ENCODE results near the gene TADA2B.

The TADA2B gene, protein sequence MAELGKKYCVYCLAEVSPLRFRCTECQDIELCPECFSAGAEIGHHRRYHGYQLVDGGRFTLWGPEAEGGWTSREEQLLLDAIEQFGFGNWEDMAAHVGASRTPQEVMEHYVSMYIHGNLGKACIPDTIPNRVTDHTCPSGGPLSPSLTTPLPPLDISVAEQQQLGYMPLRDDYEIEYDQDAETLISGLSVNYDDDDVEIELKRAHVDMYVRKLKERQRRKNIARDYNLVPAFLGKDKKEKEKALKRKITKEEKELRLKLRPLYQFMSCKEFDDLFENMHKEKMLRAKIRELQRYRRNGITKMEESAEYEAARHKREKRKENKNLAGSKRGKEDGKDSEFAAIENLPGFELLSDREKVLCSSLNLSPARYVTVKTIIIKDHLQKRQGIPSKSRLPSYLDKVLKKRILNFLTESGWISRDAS
- total RNA-seq: 60.7 to 86.6 (median 70.3) reads per million in 3 donors

DNA sequence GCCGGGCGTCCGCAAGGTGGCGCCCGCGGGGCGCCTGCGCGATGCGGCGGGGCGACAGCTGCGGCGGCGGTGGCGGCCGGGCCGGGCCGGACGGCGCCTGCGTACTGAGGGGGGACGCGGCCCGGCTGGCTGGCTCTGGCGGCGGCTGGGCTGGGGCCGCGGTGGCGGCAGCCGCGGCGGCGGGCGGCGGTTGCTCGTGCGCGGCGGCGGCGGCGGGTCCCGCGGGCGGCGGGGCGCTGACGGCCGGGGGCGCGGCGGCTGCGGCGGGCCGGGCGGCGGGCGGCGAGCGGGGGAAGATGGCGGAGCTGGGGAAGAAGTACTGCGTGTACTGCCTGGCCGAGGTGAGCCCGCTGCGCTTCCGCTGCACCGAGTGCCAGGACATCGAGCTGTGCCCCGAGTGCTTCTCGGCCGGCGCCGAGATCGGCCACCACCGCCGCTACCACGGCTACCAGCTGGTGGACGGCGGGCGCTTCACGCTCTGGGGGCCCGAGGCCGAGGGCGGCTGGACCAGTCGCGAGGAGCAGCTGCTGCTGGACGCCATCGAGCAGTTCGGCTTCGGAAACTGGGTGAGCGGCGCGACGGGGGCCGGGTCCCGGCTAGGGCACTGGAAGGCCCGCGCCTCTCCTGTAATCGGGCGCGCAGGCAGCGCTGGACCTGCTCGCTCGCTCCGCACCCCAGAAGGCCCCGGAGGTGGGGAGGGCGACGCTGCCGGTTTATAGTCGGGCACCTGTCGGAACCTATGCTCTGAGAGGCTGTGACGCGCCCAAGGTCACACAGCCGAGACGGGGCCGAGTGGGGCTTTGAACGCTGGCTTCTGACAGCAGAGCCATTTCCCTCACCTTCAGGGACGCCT lies at the start of gene TADA2B:
Gene TADA2B (plus strand): TSS at position 89 of the 853 bp plus-strand sequence. CDS start 208 bp downstream, at position 297.
- Histone ChIP-seq H3K27me3 (replicated peaks; ENCODE audit: control insufficient read depth, insufficient read depth, low read length, poor library complexity, severe bottlenecking) (no peaks in the 10 kb centered on the region), H3K27ac (ENCODE audit: insufficient read depth, low read length, poor library complexity, severe bottlenecking) (peak within 1 kb of the TSS; percentile 67), H3K36me3 (ENCODE audit: control insufficient read depth, insufficient read depth, low read length) (peaks cover 6% of the 10 kb centered on the region), H3K4me3 (ENCODE audit: insufficient read depth, low read depth, low read length, poor library complexity, severe bottlenecking) (peak within 1 kb of the TSS; percentile 90), H3K9me3 (ENCODE audit: control insufficient read depth, low read length) (no peaks in the 10 kb centered on the region), H3K4me1 (ENCODE audit: control insufficient read depth, insufficient read depth, low read length, poor library complexity, severe bottlenecking) (peaks cover 40% of the 10 kb centered on the region)
- DNase-seq: peak; percentile 31 to 39 (median 32)

DNA sequence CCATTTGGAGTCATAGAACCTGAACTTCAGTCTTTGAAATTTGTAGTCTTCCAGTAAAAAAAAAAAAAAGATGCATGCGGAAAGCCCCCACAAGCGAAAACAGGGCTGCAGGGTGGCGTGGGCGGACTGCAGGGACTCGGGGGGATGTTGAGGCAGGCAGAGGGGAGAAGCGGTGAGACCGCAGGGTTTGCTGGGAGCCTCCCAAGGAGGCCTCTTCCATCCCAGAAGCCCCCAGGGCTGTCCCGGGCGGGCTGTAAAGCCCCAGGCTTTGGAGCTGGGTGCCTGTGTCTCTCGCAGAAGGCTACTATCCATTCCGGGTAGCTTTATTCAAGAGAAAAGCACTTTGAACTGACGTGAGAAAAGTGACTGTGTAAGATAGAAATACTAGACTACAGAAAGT lies 46.7 kb upstream of the TADA2B start:
- Histone ChIP-seq H3K27ac (ENCODE audit: insufficient read depth, low read length, poor library complexity, severe bottlenecking) (no peak overlapping the region), H3K27me3 (replicated peaks; ENCODE audit: control insufficient read depth, insufficient read depth, low read length, poor library complexity, severe bottlenecking) (no peaks in the 10 kb centered on the region), H3K36me3 (ENCODE audit: control insufficient read depth, insufficient read depth, low read length) (peaks cover 44% of the 10 kb centered on the region), H3K4me3 (ENCODE audit: insufficient read depth, low read depth, low read length, poor library complexity, severe bottlenecking) (no peak overlapping the region), H3K4me1 (ENCODE audit: control insufficient read depth, insufficient read depth, low read length, poor library complexity, severe bottlenecking) (peaks cover 21% of the 10 kb centered on the region), H3K9me3 (ENCODE audit: control insufficient read depth, low read length) (no peaks in the 10 kb centered on the region)
- no peak for DNase-seq

DNA sequence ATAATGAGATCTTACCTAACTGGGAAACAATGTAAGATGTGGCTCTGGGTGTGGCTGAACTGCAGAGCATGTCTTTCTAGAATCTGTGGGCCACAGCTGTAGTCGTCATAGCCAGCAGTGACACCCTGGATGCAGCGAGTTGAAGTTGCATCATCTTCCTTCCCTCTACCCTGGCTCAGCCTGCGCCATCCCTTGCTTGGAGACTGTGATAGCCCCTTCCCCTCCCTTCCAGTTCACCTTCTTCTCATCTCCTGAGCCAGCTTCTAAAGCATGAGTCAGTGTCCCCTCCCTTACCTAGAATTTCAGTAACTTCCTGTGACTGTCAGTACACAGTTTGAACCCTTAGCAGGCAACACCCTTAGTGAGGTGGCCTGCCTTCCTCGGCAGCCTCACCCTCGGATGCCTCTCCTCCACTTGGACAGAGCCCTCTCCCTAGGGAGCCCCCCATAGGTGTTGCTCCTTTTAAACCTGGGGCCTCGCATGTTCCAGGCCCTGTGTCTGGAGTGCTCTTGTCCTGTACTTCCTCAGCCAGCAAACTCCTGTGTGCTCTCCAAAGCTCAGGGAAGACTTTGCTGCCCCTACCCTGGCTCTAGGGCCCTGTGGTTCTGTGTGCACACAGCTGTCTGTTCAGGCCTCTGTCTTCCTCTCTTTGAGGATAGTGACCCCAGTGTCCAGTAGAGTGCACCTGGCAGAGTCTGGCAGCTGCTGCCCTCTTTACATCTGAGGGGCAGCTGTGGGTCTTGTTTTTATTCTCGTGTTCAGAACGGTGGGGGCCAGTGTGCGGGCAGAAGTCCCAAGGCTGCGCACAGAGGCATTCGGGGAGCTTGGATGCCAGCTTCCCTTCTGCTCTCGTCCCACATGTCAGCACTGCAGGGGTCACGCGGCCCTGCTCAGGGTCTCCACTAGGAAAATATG lies 43.7 kb upstream of the TADA2B start:
- H3K4me3 ChIP-seq (ENCODE audit: insufficient read depth, low read depth, low read length, poor library complexity, severe bottlenecking): no peak overlapping the region
- peak overlapping the region; percentile 8 for H3K27ac ChIP-seq (ENCODE audit: insufficient read depth, low read length, poor library complexity, severe bottlenecking)
- H3K27me3 ChIP-seq (replicated peaks; ENCODE audit: control insufficient read depth, insufficient read depth, low read length, poor library complexity, severe bottlenecking): no peaks in the 10 kb centered on the region
- peaks cover 10% of the 10 kb centered on the region for H3K4me1 ChIP-seq (ENCODE audit: control insufficient read depth, insufficient read depth, low read length, poor library complexity, severe bottlenecking)
- peaks cover 50% of the 10 kb centered on the region for H3K36me3 ChIP-seq (ENCODE audit: control insufficient read depth, insufficient read depth, low read length)
- no peak for DNase-seq
- no peaks in the 10 kb centered on the region for H3K9me3 ChIP-seq (ENCODE audit: control insufficient read depth, low read length)

DNA sequence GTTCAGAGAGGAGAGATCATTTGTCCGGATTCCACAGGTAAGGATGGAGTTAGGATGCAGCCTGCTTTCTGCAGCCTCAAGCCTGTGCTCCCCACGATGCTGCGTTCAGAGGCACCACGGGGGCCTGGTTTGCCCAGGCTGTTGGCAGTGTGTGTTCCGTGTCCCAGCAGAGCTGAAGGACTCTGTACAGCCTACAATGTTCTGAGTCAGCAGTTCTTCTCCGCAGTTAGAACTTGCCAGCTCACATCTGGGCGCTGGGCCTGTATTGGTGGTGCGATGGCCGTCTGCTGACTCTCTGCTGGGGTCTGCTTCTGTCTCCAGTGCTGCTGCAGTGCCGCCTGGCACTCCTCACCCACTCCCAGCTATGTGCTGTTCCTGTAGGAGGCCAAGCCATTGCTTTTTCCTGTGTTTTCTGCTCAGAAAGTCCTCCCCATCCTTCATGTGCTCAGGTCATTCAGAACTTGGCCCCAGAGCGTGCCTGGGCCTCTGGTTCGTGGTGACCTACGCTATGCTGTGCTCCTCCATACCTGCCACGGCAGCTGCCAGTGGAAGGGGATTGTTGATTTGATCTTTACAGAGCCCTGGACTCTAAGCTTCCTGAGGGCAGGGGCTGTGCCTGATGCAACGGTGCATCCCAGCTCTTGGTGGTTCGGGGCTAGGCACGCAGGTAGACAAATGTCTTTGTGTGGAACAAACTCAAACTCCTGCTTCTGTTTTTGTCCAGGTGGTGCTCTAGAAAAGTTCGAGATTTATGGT lies 42.6 kb upstream of the TADA2B start:
- H3K36me3 ChIP-seq (ENCODE audit: control insufficient read depth, insufficient read depth, low read length): peaks cover 43% of the 10 kb centered on the region
- H3K27ac ChIP-seq (ENCODE audit: insufficient read depth, low read length, poor library complexity, severe bottlenecking): no peak overlapping the region

DNA sequence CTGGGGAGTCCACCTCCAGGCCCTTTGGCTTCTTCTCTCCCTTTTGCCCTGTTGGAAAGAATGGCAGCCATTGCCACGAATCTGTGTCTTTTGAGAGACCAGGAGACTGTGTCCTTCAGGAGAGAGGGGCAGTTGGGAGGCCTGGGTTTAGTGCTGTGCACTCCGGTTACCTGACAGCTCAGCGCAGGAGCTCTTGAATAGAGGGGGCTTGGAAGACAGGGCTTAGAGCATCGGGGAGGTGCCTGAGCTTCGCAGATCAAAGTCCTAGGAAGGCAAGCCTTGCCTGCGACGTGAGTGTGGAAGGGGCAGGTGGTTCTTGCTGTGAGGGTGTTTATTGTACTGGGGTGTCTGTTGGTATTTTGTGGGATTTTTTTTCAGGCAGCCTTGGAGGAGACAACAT lies 41.9 kb upstream of the TADA2B start:
- DNase-seq: no peak
- no peaks in the 10 kb centered on the region for H3K27me3 ChIP-seq (replicated peaks; ENCODE audit: control insufficient read depth, insufficient read depth, low read length, poor library complexity, severe bottlenecking)
- H3K9me3 ChIP-seq (ENCODE audit: control insufficient read depth, low read length): no peaks in the 10 kb centered on the region
- H3K36me3 ChIP-seq (ENCODE audit: control insufficient read depth, insufficient read depth, low read length): peaks cover 40% of the 10 kb centered on the region
- peaks cover 10% of the 10 kb centered on the region for H3K4me1 ChIP-seq (ENCODE audit: control insufficient read depth, insufficient read depth, low read length, poor library complexity, severe bottlenecking)
- H3K4me3 ChIP-seq (ENCODE audit: insufficient read depth, low read depth, low read length, poor library complexity, severe bottlenecking): no peak overlapping the region
- H3K27ac ChIP-seq (ENCODE audit: insufficient read depth, low read length, poor library complexity, severe bottlenecking): no peak overlapping the region

More for the DNA sequence above, 42.6 kb upstream of the TADA2B start:
- DNase-seq: no peak
- Histone ChIP-seq H3K4me1 (ENCODE audit: control insufficient read depth, insufficient read depth, low read length, poor library complexity, severe bottlenecking) (peaks cover 10% of the 10 kb centered on the region), H3K27me3 (replicated peaks; ENCODE audit: control insufficient read depth, insufficient read depth, low read length, poor library complexity, severe bottlenecking) (no peaks in the 10 kb centered on the region), H3K4me3 (ENCODE audit: insufficient read depth, low read depth, low read length, poor library complexity, severe bottlenecking) (no peak overlapping the region), H3K9me3 (ENCODE audit: control insufficient read depth, low read length) (no peaks in the 10 kb centered on the region)

DNA sequence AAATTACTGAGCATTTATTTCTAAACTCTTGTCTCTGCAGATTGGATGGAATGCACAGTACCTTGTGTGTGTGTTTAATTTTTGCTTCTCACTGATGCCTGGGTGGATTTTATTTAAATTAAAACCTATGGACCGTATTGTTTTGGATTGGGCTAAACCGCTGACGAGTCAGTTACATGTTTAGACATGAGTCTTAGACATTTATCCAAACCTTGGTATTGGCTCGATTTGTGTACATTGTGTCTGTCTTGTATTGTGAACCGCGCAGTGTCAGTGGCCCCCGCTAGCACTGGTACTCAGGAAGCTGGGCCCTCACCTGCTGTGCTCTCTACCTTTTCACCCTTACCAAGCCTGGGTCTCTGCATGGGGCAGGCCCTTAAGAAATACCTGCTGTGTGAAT lies 40.8 kb upstream of the TADA2B start:
- DNase-seq: no peak
- Histone ChIP-seq H3K27ac (ENCODE audit: insufficient read depth, low read length, poor library complexity, severe bottlenecking) (no peak overlapping the region), H3K4me1 (ENCODE audit: control insufficient read depth, insufficient read depth, low read length, poor library complexity, severe bottlenecking) (peaks cover 10% of the 10 kb centered on the region)

DNA sequence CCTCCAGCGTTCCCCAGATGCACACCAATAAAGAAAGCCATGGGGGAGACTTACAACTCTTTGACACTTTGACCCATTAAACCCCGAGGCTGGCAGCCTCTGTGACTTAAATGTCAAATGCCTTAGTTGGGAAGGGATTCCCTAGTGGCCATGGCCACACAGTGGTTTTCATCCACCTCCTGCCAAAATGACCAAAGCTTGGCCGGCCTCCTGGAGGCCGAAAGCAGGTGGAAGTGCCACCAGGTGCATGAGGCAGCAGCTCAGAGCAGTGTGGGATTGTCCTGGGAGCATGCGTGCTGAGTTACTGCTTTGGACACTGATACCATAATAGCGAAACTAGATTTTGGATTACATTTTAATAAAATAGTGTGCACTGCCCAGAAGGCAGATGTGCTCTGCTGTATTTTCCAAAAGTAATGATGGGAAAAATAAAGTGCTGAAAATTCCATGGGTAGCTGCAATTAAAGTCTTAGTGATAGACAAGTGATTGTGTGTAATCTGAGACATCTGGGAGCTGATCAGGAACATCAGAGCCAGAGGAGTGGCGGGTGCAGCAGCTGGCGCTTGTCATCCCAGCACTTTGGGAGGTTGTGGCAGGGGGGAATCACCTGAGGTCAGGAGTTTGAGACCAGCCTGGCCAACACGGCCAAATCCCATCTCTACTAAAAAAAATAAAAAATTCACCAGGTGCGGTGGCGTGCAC lies 39.8 kb upstream of the TADA2B start:
- Histone ChIP-seq H3K4me3 (ENCODE audit: insufficient read depth, low read depth, low read length, poor library complexity, severe bottlenecking) (no peak overlapping the region), H3K36me3 (ENCODE audit: control insufficient read depth, insufficient read depth, low read length) (peaks cover 47% of the 10 kb centered on the region), H3K27me3 (replicated peaks; ENCODE audit: control insufficient read depth, insufficient read depth, low read length, poor library complexity, severe bottlenecking) (no peaks in the 10 kb centered on the region), H3K4me1 (ENCODE audit: control insufficient read depth, insufficient read depth, low read length, poor library complexity, severe bottlenecking) (peaks cover 10% of the 10 kb centered on the region), H3K9me3 (ENCODE audit: control insufficient read depth, low read length) (no peaks in the 10 kb centered on the region), H3K27ac (ENCODE audit: insufficient read depth, low read length, poor library complexity, severe bottlenecking) (no peak overlapping the region)
- no peak for DNase-seq

More for the DNA sequence above, 40.8 kb upstream of the TADA2B start:
- Histone ChIP-seq H3K4me3 (ENCODE audit: insufficient read depth, low read depth, low read length, poor library complexity, severe bottlenecking) (no peak overlapping the region), H3K9me3 (ENCODE audit: control insufficient read depth, low read length) (no peaks in the 10 kb centered on the region), H3K36me3 (ENCODE audit: control insufficient read depth, insufficient read depth, low read length) (peaks cover 41% of the 10 kb centered on the region), H3K27me3 (replicated peaks; ENCODE audit: control insufficient read depth, insufficient read depth, low read length, poor library complexity, severe bottlenecking) (no peaks in the 10 kb centered on the region)

DNA sequence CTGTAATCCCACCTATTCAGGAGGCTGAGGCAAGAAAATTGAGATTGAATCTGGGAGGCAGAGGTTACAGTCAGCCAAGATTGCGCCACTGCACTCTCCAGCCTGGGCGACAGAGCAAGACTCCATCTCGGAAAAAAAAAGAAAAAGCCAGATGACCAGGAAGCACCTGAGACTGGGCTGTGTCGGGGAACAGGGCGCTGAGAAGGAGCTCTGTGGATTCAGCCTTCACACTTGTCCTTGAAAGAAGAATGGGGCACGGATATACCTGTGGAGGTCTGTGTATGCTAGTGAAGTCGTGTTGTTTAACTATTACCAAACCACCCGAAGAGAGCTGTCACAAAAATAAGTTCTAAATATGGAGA lies 39.3 kb upstream of the TADA2B start:
- no peak for DNase-seq
- Histone ChIP-seq H3K36me3 (ENCODE audit: control insufficient read depth, insufficient read depth, low read length) (peaks cover 47% of the 10 kb centered on the region), H3K27me3 (replicated peaks; ENCODE audit: control insufficient read depth, insufficient read depth, low read length, poor library complexity, severe bottlenecking) (no peaks in the 10 kb centered on the region), H3K4me3 (ENCODE audit: insufficient read depth, low read depth, low read length, poor library complexity, severe bottlenecking) (no peak overlapping the region), H3K4me1 (ENCODE audit: control insufficient read depth, insufficient read depth, low read length, poor library complexity, severe bottlenecking) (peaks cover 8% of the 10 kb centered on the region), H3K9me3 (ENCODE audit: control insufficient read depth, low read length) (no peaks in the 10 kb centered on the region), H3K27ac (ENCODE audit: insufficient read depth, low read length, poor library complexity, severe bottlenecking) (no peak overlapping the region)

Measured in effector memory CD4-positive, alpha-beta T cell (primary cell).